NCI-H748 treated with DMSO at 0.1 percent for 48 hours (cell line): ENCODE data around the gene PSMC5.
"Not testable (repeated sequence)": the region's sequence is repeated elsewhere in the genome, so short reads cannot be mapped to it uniquely, and the experiment has no call there.

Source experiments
- DNase-seq: peaks from one replicate; lab custom pipeline; 2025; lab: John Stamatoyannopoulos, UW

Gene PSMC5

DNA sequence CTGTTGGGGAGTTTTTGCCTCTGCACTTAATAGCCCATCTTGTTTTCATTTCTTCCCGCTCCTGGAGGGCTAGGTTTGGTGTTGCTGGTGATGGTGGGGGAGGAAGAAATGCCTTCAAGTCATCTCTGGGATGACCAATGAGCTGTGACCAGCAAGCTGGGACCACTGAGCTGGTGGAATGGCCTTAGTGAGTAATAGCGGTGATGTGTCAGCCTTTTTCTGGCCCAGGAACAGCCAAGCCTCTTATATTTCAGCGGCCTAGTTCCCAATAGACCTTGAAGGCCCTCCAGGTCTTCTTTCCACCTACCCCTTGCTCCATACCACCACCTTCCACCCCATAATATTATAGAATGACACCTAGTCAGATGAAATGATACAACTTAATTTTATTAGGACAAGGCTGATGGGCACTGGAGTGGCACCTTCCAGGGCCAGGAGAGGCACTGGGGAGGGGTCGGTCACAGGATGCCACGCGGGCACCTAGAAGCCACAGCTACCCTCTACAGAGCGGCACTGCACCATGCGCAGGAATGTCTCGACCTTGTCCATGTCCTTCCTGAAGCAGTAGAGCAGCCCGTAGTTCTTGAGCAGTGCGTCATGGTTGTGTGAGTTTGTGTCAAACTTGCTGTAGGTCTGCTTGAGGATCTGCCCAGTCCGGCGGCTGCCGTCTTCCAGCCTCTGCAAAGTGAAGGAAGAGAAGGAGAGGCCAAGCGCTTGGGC lies 44.6 kb downstream of the PSMC5 start:
- DNase-seq, result not testable (repeated sequence)

DNA sequence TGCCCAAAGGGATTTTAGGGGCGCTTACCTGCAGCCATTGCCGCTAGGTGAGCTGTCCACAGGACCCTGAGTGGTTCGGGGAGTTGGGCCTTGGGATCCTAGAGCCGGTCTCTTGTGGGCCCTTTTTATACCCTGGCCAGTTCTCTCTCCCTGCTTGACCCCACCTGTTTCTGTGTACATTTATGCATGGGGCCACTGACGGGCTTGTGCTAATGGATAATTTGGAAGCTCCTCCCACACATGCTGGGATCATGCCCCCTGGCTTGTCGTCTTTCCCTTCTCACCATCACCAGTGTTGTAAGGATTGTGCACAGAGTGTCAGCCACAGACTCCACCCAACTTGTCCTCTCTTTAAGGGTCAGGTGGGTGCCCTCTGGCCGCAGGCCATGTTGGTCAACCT lies 46.3 kb downstream of the PSMC5 start, which contains the start of gene CSH2:
CSH2 (minus strand) TSS at position 101 of the 400 bp plus-strand sequence; CDS start at position 38, 63 bp downstream.
- not testable (repeated sequence) for DNase-seq

DNA sequence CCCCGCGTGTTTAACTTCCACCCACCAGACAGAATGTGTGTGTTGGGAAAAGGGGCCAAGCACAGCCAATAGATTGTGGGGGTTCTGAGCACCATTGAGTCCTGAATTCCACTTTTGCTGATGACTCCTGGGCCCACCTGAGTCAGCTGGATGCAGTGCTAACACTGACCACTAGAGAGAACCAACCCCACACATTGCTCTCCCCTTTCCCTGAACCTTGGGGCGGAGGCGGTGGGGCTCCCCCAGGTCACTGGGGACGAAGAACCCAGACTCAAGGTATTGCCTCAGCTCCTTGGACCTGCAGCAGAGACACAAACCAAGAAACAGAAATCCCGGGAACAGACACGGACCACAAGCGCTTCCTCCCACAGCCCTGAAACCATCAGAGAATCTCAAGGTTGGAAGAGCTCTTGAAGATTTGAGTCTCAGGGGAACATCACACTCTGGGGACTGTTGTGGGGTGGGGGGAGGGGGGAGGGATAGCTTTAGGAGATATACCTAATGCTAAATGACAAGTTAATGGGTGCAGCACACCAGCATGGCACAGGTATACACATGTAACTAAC lies 46.9 kb downstream of the PSMC5 start:
- not testable (repeated sequence) for DNase-seq

DNA sequence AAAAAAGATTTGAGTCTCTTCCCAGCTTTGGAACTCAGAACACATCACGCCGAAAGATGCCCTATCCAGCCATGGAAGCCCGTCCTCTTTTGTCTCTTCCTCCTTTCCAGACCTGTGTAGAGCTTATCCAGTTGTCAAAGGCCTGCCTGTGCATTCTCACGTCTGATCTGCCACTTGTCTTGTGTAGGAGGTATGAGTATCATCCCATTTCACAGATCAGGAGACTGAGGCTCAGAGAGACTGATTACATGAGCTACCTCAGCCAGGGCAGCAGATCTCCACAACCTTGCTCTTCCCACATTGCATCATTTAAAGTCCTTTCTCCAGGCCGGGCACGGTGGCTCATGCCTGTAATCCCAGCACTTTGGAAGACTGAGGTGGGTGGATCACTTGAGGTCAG lies 47.5 kb downstream of the PSMC5 start:
- not testable (repeated sequence) for DNase-seq

DNA sequence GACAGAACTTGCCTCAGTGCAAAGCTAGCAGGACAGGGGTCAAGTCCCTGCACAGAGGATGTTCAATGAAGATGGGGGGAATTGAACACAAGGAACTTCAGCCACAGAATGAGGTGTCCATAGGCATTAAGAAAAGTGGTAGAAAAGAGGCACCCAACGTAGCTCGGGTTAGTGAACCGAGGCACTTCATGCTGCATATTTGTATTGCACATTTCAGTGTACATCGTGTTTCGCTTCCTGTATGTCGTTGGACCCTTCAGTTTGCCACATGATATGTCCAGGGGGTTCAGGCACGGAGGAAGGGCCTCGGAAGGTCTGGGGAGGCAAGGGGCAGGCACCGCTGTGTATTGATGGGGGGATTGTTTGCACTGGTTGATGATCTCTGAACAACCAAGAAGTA lies 51.2 kb downstream of the PSMC5 start:
- DNase-seq, result not testable (repeated sequence)

DNA sequence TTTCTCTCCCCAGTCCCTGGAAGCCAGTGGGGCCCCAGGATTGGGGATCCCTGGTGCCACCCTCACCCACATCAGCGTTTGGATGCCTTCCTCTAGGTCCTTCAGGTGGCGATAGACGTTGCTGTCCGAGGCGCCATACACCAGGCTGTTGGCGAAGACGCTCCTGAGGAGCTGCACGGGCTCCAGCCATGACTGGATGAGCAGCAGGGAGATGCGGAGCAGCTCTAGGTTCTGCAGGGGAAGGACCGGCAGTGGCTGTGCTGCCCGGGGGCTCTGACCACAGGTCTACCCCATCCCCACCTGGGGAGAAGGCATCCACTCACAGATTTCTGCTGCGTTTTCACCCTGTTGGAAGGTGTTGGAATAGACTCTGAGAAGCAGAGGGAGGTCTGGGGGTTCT lies 53.5 kb downstream of the PSMC5 start:
- DNase-seq, result no peak

DNA sequence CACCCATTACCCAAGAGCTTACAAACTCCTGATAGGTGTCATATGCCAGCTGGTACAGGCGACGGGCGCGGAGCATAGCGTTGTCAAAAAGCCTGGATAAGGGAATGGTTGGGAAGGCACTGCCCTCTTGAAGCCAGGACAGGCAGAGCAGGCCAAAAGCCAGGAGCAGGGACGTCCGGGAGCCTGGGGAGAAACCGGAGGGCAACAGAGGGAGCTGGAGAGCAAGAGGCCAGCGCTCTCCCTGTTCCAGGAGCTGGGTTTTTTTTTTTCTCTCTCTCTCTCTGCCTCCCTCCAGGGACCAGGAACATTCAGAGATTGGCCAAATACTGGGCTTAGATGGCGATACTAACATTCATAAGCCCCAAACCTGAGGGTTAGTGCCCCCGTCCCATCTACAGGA lies 54.1 kb downstream of the PSMC5 start:
- not testable (repeated sequence) for DNase-seq
